HL-60/S4 treated with phorbol 12-myristate 13-acetate at 8.2 ng/mL for 4 days and 3 days (cell line): ENCODE measurements around the gene ZNF443.
"Not testable (repeated sequence)": the region's sequence is repeated elsewhere in the genome, so short reads cannot be mapped to it uniquely, and the experiment has no call there.

Experiments used
- in situ Hi-C: fragments of 300-500 bp; cut with MboI; formaldehyde crosslinking; loops from 2 replicates; pipeline ENCODE4 v1.15.0; 2022; ENCODE audit warnings: low sequenced_read_pairs

Gene ZNF443

DNA sequence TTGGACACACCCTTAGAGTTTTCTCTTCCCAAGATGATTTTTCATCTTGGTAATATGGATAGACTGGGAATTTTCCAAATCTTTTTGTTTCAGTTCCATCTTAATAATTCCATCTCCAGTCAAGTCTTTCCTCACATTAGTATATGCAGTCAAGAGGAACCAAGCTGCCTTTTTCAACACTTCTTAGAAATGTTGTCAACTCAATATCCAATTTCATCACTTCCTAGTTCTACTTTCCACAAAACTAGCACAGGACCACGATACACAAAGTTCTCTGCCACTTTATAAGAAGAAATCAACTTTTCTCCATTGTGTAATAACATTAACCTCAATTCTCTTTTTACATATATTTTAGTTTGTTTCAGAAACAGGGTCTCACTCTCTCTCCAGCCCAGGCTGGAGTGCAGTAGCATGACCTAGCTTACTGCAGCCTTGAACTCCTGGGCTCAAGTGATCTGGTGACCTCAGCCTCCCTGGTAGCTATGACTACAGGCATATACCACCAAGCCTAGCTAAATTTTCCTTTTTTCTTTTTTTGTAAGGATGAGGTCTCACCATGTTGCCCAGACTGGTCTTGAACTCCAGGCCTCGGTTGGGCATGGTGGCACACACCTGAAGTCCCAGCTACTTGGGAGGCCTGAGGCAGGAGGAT is 15.5 kb downstream of the ZNF443 start:
- in situ Hi-C loops, result no loop called here

DNA sequence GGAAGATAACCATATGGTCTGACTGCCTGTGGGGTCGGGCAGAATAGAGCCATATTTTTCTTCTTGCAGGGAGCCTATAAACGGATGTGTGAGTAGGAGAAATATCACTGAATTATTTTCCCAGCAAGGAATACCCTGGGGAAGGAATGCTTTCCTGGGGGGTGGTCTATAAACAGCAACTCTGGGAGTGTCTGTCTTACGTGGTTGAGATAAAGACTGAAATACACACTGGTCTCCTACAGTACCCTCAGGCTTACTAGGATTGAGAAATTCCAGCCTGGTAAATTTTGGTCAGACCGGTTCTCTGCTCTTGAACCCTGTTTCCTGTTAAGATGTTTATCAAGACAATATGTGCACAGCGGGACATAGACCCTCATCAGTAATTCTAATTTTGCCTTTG is 23.5 kb downstream of the ZNF443 start:
- in situ Hi-C loops, result not testable (repeated sequence)

DNA sequence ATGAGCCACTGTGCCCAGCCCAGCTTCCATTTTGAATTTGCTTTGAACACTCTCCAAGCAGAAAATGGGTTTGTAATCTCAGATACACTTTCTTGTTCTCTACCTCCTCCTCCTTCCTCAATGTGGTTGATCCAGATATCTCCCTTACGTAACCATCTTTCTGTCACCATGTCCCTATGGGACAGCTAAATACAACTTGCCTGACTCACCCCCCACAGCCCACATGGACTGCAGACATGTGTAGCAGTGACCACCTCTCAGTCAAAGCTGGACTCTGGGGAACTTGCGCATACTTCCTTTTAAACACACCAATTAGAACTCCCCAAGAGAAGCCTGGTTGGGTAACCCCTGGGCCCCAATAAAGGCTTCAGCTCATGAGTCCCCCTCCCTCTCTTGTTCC is 28.9 kb downstream of the ZNF443 start:
- in situ Hi-C loops, result no loop called here

DNA sequence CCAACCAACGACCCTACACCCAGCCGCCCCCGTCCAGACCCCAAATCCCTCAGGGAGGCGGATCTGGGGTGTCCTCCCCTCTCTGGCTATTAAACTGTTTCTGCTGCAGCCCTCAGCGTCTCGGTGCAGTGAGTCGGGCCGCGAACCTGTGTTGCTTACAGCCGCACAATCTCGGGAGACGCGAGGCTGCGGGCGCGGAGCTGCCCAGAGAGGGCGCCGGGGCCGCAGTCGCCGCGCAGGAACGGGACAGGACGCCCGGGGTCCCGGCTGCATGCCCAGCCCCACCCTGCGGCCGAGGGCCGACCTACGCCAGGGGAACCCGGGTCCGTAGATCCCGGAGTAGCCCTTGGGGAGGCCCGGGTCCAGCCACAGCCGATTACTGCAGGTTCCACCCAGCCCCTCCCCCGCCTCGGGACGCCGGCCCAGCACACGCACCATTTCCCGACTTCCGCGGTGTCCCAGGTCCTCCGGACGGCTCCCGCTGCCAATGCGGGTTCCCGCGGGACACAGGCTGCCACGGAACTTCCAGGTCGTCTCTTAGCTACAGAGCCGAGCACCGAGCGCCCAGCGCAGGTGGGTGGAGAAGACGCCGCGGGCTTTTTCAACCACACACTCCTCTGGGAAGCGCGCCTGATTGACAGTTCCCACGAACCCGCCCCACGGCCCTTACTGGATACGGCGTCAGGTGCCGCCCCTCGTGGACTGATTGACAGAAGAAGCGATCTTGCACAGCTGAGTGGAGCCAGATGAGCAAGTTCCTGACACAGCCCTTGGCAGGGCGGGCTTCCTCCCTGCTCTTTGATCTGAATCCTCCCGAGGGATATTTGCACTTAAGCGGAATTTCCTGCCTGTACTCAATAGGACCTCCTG is 40.0 kb downstream of the ZNF443 start, which contains the start of gene ZNF799:
TSS of gene ZNF799 (minus strand) at position 639 of the 870 bp plus-strand sequence. CDS start at position 438, 201 bp downstream.
- in situ Hi-C loops, result no loop called here

DNA sequence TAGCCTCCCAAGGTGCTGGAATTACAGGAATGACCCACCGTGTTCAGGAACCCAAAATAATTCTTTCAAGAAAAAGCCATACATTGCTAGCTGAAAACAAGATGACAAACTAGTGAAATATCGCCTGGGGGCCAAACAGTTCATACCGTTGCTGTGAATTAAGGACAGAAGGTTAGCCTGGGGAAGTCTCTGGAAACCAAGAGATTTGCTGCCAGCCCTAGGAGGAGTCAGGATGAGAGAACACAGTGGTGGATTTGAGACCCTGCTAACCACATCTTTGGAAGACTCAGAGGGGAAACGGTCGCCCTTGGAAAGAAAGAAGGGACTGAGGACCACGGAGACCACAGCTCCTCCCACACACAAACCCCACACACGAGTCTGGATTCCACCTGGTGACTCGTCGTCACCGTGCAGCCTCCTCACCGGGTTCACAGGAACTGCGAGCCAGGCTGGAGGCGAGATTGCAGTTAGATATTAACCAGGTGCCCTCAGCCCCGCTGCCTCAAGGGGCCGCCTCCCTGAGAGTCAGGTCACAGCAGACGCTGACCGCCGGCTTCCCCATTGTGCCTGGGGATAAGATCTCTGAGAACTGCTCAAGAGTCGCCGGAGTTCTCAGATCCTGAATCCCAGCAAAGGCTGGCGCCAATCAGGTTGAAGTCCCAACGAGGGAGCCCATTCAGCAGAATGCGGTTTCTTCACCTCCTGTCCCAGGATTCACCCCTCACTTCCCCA is 40.8 kb downstream of the ZNF443 start:
- in situ Hi-C loops, result not testable (repeated sequence)

DNA sequence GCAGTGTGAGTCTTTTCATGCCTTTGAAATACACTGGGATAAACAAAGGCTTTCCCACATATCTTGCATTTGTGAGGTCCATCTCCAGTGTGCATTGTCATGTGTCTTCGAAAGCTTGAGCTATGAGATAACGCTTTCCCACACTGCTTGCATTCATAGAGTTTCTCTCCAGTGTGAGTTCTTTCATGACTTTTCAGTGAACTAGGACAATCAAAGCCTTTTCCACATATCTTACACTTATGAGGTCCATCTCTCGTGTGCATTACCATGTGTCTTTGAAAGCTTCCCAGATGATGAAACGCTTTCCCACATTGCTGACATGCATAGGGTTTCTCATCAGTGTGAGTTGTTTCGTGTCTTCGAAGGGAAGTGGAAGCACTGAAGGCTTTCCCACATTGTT is 49.7 kb downstream of the ZNF443 start:
- in situ Hi-C loops, result not testable (repeated sequence)

DNA sequence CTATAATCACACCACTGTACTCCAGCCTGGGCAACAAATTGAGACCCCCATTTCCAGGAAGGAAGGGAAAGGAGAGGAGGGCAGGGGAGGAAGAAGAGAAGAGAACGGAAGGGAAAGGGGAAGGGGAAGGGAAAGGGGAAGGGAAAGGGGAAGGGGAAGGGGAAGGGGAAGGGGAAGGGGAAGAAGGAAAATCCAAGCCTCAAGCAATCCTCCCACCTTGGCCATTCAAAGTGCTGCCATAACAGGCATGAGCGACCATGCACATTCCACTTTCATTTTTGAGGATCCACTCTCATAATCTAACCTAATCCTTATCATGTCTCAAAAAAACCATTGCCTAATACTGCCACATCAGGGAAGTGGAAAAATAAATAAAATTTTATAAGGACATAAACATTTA is 54.5 kb downstream of the ZNF443 start:
- in situ Hi-C loops, result not testable (repeated sequence)

DNA sequence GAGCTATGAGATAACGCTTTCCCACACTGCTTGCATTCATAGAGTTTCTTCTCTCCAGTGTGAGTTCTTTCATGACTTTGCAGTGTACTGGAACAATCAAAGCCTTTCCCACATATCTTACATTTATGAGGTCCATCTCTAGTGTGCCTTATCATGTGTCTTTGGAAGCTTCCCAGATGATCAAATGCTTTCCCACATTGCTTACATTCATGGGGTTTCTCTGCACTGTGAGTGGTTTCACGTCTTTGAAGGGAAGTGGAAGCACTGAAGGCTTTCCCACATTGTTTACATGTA is 60.4 kb downstream of the ZNF443 start:
- in situ Hi-C loops, result no loop called here

DNA sequence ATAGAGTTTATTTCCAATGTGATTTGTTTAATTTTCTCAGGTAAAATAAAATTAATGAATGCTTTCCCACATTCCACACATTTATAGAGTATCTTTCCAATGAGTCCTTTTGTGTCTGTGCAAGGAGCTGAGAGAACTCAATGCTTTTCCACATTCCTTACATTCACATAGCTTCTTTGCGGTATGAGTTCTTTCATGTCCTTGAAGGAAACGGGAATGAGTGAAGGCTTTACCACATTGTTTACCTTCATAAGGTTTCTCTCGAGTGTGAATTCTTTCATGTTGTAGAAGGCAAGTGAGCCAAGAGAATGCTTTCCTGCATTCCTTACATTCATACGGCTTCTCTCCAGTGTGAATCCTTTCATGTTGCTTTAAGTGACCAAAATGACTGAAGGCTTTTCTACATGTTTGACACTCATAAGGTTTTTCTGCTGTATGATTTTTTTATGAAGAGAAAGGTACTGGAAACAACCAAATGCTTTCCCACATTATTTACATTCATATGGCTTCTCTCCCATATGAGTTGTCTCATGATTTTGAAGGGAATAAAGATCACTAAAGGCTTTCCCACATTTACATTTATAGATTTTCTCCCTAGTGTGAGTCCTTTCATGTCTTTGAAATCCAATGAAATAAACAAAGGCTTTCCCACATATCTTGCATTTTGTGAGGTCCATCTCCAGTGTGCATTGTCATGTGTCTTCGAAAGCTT is 60.9 kb downstream of the ZNF443 start:
- in situ Hi-C loops, result no loop called here
